Activated B cell treated with CpG ODN at 0.5 μM for 24 hours (primary cell): ENCODE measurements around the gene EXOSC7. TPM values are rescaled to one million over a fixed set of nuclear protein-coding genes. Genes with fewer than 3 reads are reported as not detected.

Experiments used
- ATAC-seq: fragments of 200-7000 bp; cut with Tn5 transposase; one replicate; pipeline ENCODE4 v1.10.0; 2021; ENCODE audit warnings: low read depth, mild to moderate bottlenecking, moderate library complexity
- CTCF ChIA-PET: fragments of 350-600 bp; sonication (Branson Sonifier 250); formaldehyde crosslinking; loops from one replicate; lab custom pipeline; 2021; ENCODE audit warnings: antibody characterized with exemption; lab: Charles Lee
- POLR2A ChIA-PET: fragments of 350-600 bp; sonication (Branson Sonifier 250); formaldehyde crosslinking; loops from one replicate; lab custom pipeline; 2021; ENCODE audit warnings: antibody characterized with exemption; lab: Charles Lee
- DNase-seq: peaks from one replicate; pipeline ENCODE4 v3.0.0; 2022
- H3K27ac Mint-ChIP-seq: one replicate; pipeline ENCODE4 v1.8.0; 2020; ENCODE audit warnings: mixed read lengths
- H3K27me3 Mint-ChIP-seq: one replicate; pipeline ENCODE4 v1.8.0; 2021; ENCODE audit warnings: mixed read lengths
- H3K36me3 Mint-ChIP-seq: one replicate; pipeline ENCODE4 v1.8.0; 2021; ENCODE audit warnings: low read depth, mixed read lengths
- H3K4me1 Mint-ChIP-seq: one replicate; pipeline ENCODE4 v1.8.0; 2021; ENCODE audit warnings: mixed read lengths
- H3K4me3 Mint-ChIP-seq: one replicate; pipeline ENCODE4 v1.8.0; 2020; ENCODE audit warnings: mild to moderate bottlenecking, mixed read lengths
- H3K9me3 Mint-ChIP-seq: one replicate; pipeline ENCODE4 v1.8.0; 2020; ENCODE audit warnings: mixed read lengths
- CTCF ChIP-seq: fragments of 200-600 bp; IDR thresholded peaks from one replicate; pipeline ENCODE4 v1.8.0; 2022; ENCODE audit warnings: antibody characterized with exemption, mild to moderate bottlenecking
- intact Hi-C: fragments of 100-400 bp; cut with micrococcal nuclease; formaldehyde crosslinking; loops from one replicate; pipeline ENCODE4 v1.15.1; 2024
- total RNA-seq: library from RNA; stranded (reverse); gene quantifications from 2 replicates; pipeline ENCODE4 v1.2.3, GENCODE V29; 2022

The EXOSC7 gene
- total RNA-seq, 1 donor from 2014 or later: 44.0 TPM

GRCh38 chr3:44987332-44987731, 11.3 kb downstream of the EXOSC7 start:
- Mint-ChIP-seq H3K4me3 (no peak overlapping the region), H3K9me3 (no peaks in the 10 kb centered on the region), H3K36me3 (peaks cover 41% of the 10 kb centered on the region), H3K27me3 (no peaks in the 10 kb centered on the region), H3K27ac (no peak overlapping the region), H3K4me1 (peaks cover 30% of the 10 kb centered on the region)
- no peak for TF ChIP-seq CTCF
- no peak for ATAC-seq
- intact Hi-C loops: no loop called here
- ChIA-PET POLR2A (interaction anchor here (0.7 kb wide), 1 partner anchor 10 kb away, joined by 3 read pairs; no protein-coding TSS in a partner anchor), CTCF (interaction anchor here (2.1 kb wide), 1 partner anchor 73 kb away, joined by 7 read pairs; no protein-coding TSS in a partner anchor)
- no peak for DNase-seq

GRCh38 chr3:44988073-44988472, 12.0 kb downstream of the EXOSC7 start:
- DNase-seq (no peak), ATAC-seq (no peak)
- Mint-ChIP-seq H3K27ac (no peak overlapping the region), H3K36me3 (peaks cover 46% of the 10 kb centered on the region), H3K9me3 (no peaks in the 10 kb centered on the region), H3K4me3 (no peak overlapping the region), H3K4me1 (peaks cover 22% of the 10 kb centered on the region), H3K27me3 (no peaks in the 10 kb centered on the region)
- CTCF ChIA-PET: interaction anchor here (2.1 kb wide), 1 partner anchor 74 kb away, joined by 7 read pairs; no protein-coding TSS in a partner anchor
- no peak for TF ChIP-seq CTCF
- POLR2A ChIA-PET: no interaction called here
- intact Hi-C loops: no loop called here

- CTCF ChIA-PET: interaction anchor here (2.1 kb wide), 1 partner anchor 75 kb away, joined by 7 read pairs; no protein-coding TSS in a partner anchor
- ATAC-seq: no peak
- POLR2A ChIA-PET: no interaction called here
- no peak for TF ChIP-seq CTCF
- H3K4me1 Mint-ChIP-seq: peaks cover 11% of the 10 kb centered on the region
- peaks cover 57% of the 10 kb centered on the region for H3K36me3 Mint-ChIP-seq
- H3K9me3 Mint-ChIP-seq: no peaks in the 10 kb centered on the region
- no peaks in the 10 kb centered on the region for H3K27me3 Mint-ChIP-seq
- no peak overlapping the region for H3K27ac Mint-ChIP-seq
- no peak overlapping the region for H3K4me3 Mint-ChIP-seq
- no peak for DNase-seq
- intact Hi-C loops: no loop called here
These were observed 13.1 kb downstream of the EXOSC7 start for GRCh38 chr3:44989141-44989540.

- Mint-ChIP-seq H3K4me1 (peaks cover 5% of the 10 kb centered on the region), H3K27ac (no peak overlapping the region), H3K4me3 (no peak overlapping the region), H3K27me3 (no peaks in the 10 kb centered on the region), H3K9me3 (no peaks in the 10 kb centered on the region), H3K36me3 (peaks cover 62% of the 10 kb centered on the region)
- POLR2A ChIA-PET: no interaction called here
- ATAC-seq (no peak), DNase-seq (no peak)
- CTCF ChIA-PET: no interaction called here
- intact Hi-C loops: no loop called here
- TF ChIP-seq CTCF: no peak
These were observed 13.8 kb downstream of the EXOSC7 start for GRCh38 chr3:44989636-44990373.

- no peak for TF ChIP-seq CTCF
- ChIA-PET POLR2A (interaction anchor here (0.9 kb wide), 1 partner anchor 16 kb away, joined by 3 read pairs; the partner anchor contains the start of gene ZDHHC3), CTCF (no interaction called here)
- Mint-ChIP-seq H3K36me3 (peaks cover 68% of the 10 kb centered on the region), H3K9me3 (no peaks in the 10 kb centered on the region), H3K27ac (no peak overlapping the region), H3K4me1 (peaks cover 2% of the 10 kb centered on the region), H3K4me3 (no peak overlapping the region), H3K27me3 (no peaks in the 10 kb centered on the region)
- intact Hi-C loops: no loop called here
- ATAC-seq (no peak), DNase-seq (no peak)
These were observed 15.3 kb downstream of the EXOSC7 start for GRCh38 chr3:44991326-44991725.
